H1 (cell line): ENCODE measurements around the gene HPRT1. TPM values are rescaled to one million over a fixed set of nuclear protein-coding genes. Genes with fewer than 3 reads are reported as not detected.

Experiments
- CTCF ChIA-PET: fragments of 300-600 bp; sonication (Branson Sonifier 250); formaldehyde crosslinking; loops from one replicate; lab custom pipeline; 2021; ENCODE audit not compliant: partially characterized antibody; lab: Charles Lee
- POLR2A ChIA-PET: fragments of 300-600 bp; sonication (Branson Sonifier 250); formaldehyde crosslinking; loops from one replicate; lab custom pipeline; 2021; ENCODE audit warnings: inconsistent platforms; ENCODE audit not compliant: partially characterized antibody; lab: Charles Lee
- DNase-seq, 2 experiments: peaks; one replicate each; pipeline versions ENCODE4 v3.0.0 to v3.0.0-alpha.2; 2010 to 2022; ENCODE audit warnings: low spot score in 2 of 2, low read depth in 1 of 2, mixed read lengths in 1 of 2
- FAIRE-seq: peaks from 2 replicates; lab custom pipeline; 2011; peaks lifted over from hg19 to GRCh38; lab: Jason Lieb, UNC
- H2AFZ ChIP-seq: 2 replicates; pipeline ENCODE4 v1.8.1; 2012; ENCODE audit warnings: low read length, inconsistent platforms
- H2AK5ac ChIP-seq: 2 replicates; pipeline ENCODE4 v1.6.1; 2013; ENCODE audit warnings: low read depth, low read length
- H2BK120ac ChIP-seq: replicated peaks from 2 replicates; pipeline ENCODE3; 2013; ENCODE audit warnings: low read depth, low read length, inconsistent platforms
- H2BK12ac ChIP-seq: 2 replicates; pipeline ENCODE4 v1.6.1; 2013; ENCODE audit warnings: low read depth, low read length
- H2BK15ac ChIP-seq: 2 replicates; pipeline ENCODE4 v1.6.1; 2013; ENCODE audit warnings: low read length
- H2BK20ac ChIP-seq: 2 replicates; pipeline ENCODE4 v1.6.1; 2013; ENCODE audit warnings: low read length
- H2BK5ac ChIP-seq: 2 replicates; pipeline ENCODE4 v1.6.1; 2013; ENCODE audit warnings: low read depth, low read length
- H3K14ac ChIP-seq: 2 replicates; pipeline ENCODE4 v1.6.1; 2013; ENCODE audit warnings: inconsistent platforms; ENCODE audit not compliant: insufficient read length
- H3K18ac ChIP-seq: 2 replicates; pipeline ENCODE4 v1.6.1; 2013; ENCODE audit warnings: low read length; ENCODE audit errors: extremely low read depth
- H3K23ac ChIP-seq: 2 replicates; pipeline ENCODE4 v1.6.1; 2013; ENCODE audit warnings: inconsistent platforms; ENCODE audit not compliant: insufficient read length
- H3K23me2 ChIP-seq: 2 replicates; pipeline ENCODE4 v1.6.1; 2013; ENCODE audit warnings: low read depth, low read length
- H3K27ac ChIP-seq: 2 replicates; pipeline ENCODE4 v1.6.1; 2011; ENCODE audit warnings: low read depth, low read length, inconsistent platforms
- H3K27me3 ChIP-seq, 4 experiments: replicated peaks in 1 of 4; 1 replicate in 1 of 4; 2 replicates in 3 of 4; pipeline versions ENCODE4 v1.6.1 to v1.8.1; 2011 to 2013; ENCODE audit warnings: low read length in 3 of 4, mild to moderate bottlenecking in 3 of 4, inconsistent platforms in 2 of 4, mixed read lengths in 2 of 4, moderate library complexity in 1 of 4; ENCODE audit not compliant: control insufficient read depth in 3 of 4, insufficient read depth in 3 of 4; ENCODE audit errors: extremely low read depth in 1 of 4
- H3K36me3 ChIP-seq, 4 experiments: 2 replicates each; pipeline versions ENCODE4 v1.6.1 to v1.8.1; 2011 to 2013; ENCODE audit warnings: mild to moderate bottlenecking in 4 of 4, low read length in 3 of 4, moderate library complexity in 2 of 4, control low read depth in 1 of 4, inconsistent platforms in 1 of 4; ENCODE audit not compliant: insufficient read depth in 4 of 4, control insufficient read depth in 2 of 4
- H3K4ac ChIP-seq: replicated peaks from 2 replicates; pipeline ENCODE3; 2013; ENCODE audit warnings: low read length, low read depth, mixed read lengths, inconsistent platforms; ENCODE audit not compliant: insufficient read length
- H3K4me1 ChIP-seq, 4 experiments: replicated peaks in 1 of 4; 1 replicate in 1 of 4; 2 replicates in 3 of 4; pipeline versions ENCODE4 v1.6.1 to v1.8.1; 2011 to 2013; ENCODE audit warnings: low read length in 3 of 4, inconsistent platforms in 2 of 4, mixed read lengths in 1 of 4; ENCODE audit not compliant: insufficient read depth in 4 of 4, control insufficient read depth in 3 of 4
- H3K4me2 ChIP-seq, 2 experiments: 2 replicates each; pipeline versions ENCODE4 v1.6.1 to v1.8.1; 2011 to 2013; ENCODE audit warnings: low read depth in 2 of 2, low read length in 2 of 2, control low read depth in 1 of 2, inconsistent platforms in 1 of 2, mild to moderate bottlenecking in 1 of 2; ENCODE audit not compliant: insufficient read depth in 1 of 2
- H3K4me3 ChIP-seq, 4 experiments: fragments of 200-600, 300-600 bp in 1 of 4; sonication (generic), shearing (Covaris generic), sonication (Bioruptor Twin) in 1 of 4; 2 replicates each; pipeline versions ENCODE4 v1.5.1 to v1.8.1; 2011 to 2016; ENCODE audit warnings: low read length in 4 of 4, low read depth in 3 of 4, control low read depth in 2 of 4, inconsistent platforms in 2 of 4, mild to moderate bottlenecking in 2 of 4, mixed read lengths in 1 of 4, moderate library complexity in 1 of 4; ENCODE audit not compliant: insufficient read depth in 2 of 4; ENCODE audit errors: extremely low read depth in 1 of 4
- H3K56ac ChIP-seq: replicated peaks from 2 replicates; pipeline ENCODE3; 2013; ENCODE audit warnings: low read depth, mild to moderate bottlenecking, mixed read lengths, low read length, inconsistent platforms; ENCODE audit not compliant: insufficient read length
- H3K79me1 ChIP-seq: 2 replicates; pipeline ENCODE4 v1.6.1; 2013; ENCODE audit warnings: low read depth, low read length, control low read depth
- H3K79me2 ChIP-seq, 2 experiments: 2 replicates each; pipeline versions ENCODE4 v1.6.1 to v1.8.1; 2012 to 2013; ENCODE audit warnings: low read length in 2 of 2, mild to moderate bottlenecking in 2 of 2, inconsistent platforms in 1 of 2; ENCODE audit not compliant: insufficient read depth in 2 of 2, control insufficient read depth in 1 of 2
- H3K9ac ChIP-seq, 4 experiments: replicated peaks in 1 of 4; 1 replicate in 1 of 4; 2 replicates in 3 of 4; pipeline versions ENCODE4 v1.6.1 to v1.8.1; 2011 to 2013; ENCODE audit warnings: low read depth in 3 of 4, low read length in 3 of 4, control low read depth in 2 of 4, mild to moderate bottlenecking in 2 of 4, moderate library complexity in 2 of 4, inconsistent platforms in 1 of 4; ENCODE audit errors: extremely low read depth in 1 of 4
- H3K9me3 ChIP-seq, 2 experiments: 2 replicates each; pipeline versions ENCODE4 v1.6.1 to v1.8.1; 2012 to 2013; ENCODE audit warnings: mild to moderate bottlenecking in 2 of 2, moderate library complexity in 2 of 2, control low read depth in 1 of 2, inconsistent platforms in 1 of 2, low read depth in 1 of 2, low read length in 1 of 2, mixed read lengths in 1 of 2; ENCODE audit not compliant: insufficient read depth in 2 of 2
- H4K20me1 ChIP-seq, 2 experiments: replicated peaks in 1 of 2; 2 replicates each; pipeline versions ENCODE3 to v1.8.1; 2011 to 2013; ENCODE audit warnings: inconsistent platforms in 2 of 2, low read length in 2 of 2, mild to moderate bottlenecking in 1 of 2; ENCODE audit not compliant: insufficient read depth in 2 of 2, control insufficient read depth in 1 of 2
- H4K5ac ChIP-seq: 2 replicates; pipeline ENCODE4 v1.6.1; 2013; ENCODE audit warnings: low read length, low read depth, mixed read lengths, inconsistent platforms; ENCODE audit not compliant: insufficient read length
- H4K8ac ChIP-seq: 2 replicates; pipeline ENCODE4 v1.8.0; 2013; ENCODE audit warnings: mild to moderate bottlenecking, moderate library complexity, low read length, inconsistent platforms; ENCODE audit not compliant: insufficient read depth; ENCODE audit errors: extremely low read depth
- H4K91ac ChIP-seq: replicated peaks from 2 replicates; pipeline ENCODE3; 2013; ENCODE audit warnings: low read length, mixed read lengths, inconsistent platforms; ENCODE audit not compliant: insufficient read length
- BACH1 ChIP-seq: IDR thresholded peaks from 2 replicates; pipeline ENCODE4 v1.6.1; 2012; ENCODE audit warnings: low read length, improper control_type of control experiment
- EZH2 ChIP-seq: fragments of 200-600 bp; sonication (generic); IDR thresholded peaks from 2 replicates; pipeline ENCODE4 v1.7.1; 2012; ENCODE audit warnings: low read depth, mild to moderate bottlenecking, moderate library complexity, low read length, inconsistent platforms; ENCODE audit not compliant: severe bottlenecking
- KDM4A ChIP-seq: IDR thresholded peaks from one replicate; pipeline ENCODE4 v1.7.1; 2012; ENCODE audit warnings: low read depth, mild to moderate bottlenecking, moderate library complexity, low read length, inconsistent platforms; ENCODE audit not compliant: severe bottlenecking
- NRF1 ChIP-seq: IDR thresholded peaks from 2 replicates; pipeline ENCODE4 v1.6.1; 2011; ENCODE audit warnings: mild to moderate bottlenecking, low read depth, low read length, improper control_type of control experiment
- POU5F1 ChIP-seq: IDR thresholded peaks from 2 replicates; pipeline ENCODE4 v1.6.1; 2011; ENCODE audit warnings: low read depth, mild to moderate bottlenecking, low read length, moderate library complexity
- RBBP5 ChIP-seq: IDR thresholded peaks from 2 replicates; pipeline ENCODE4 v1.7.1; 2012; ENCODE audit warnings: low read depth, mild to moderate bottlenecking, inconsistent platforms, low read length, moderate library complexity, borderline replicate concordance
- SP4 ChIP-seq: IDR thresholded peaks from 2 replicates; pipeline ENCODE4 v1.6.1; 2012; ENCODE audit warnings: low read length, inconsistent platforms
- SUZ12 ChIP-seq: fragments of 200-600 bp; sonication (generic); IDR thresholded peaks from 2 replicates; pipeline ENCODE4 v1.6.1; 2012; ENCODE audit warnings: mild to moderate bottlenecking, inconsistent platforms, low read length, moderate library complexity, mixed read lengths
- WGBS, 2 experiments: shearing (Covaris generic) in 1 of 2; methylation state at CpG; one replicate each; pipeline versions ENCODE4 v1.1.6 to v1.1.7; 2013 to 2015; ENCODE audit warnings: low lambda C conversion rate in 2 of 2, mixed read lengths in 2 of 2, inconsistent platforms in 1 of 2, low coverage in 1 of 2, missing lambda C conversion rate in 1 of 2; ENCODE audit not compliant: insufficient replicate concordance in 2 of 2, insufficient coverage in 1 of 2, insufficient read length in 1 of 2; ENCODE audit errors: extremely low coverage in 1 of 2, missing lambda C conversion rate in 1 of 2; 5-methylcytosine and 5-hydroxymethylcytosine counted together
- polyA plus RNA-seq, 7 experiments: library from polyadenylated mRNA; depleted of rRNA in 3 of 7; stranded (reverse) in 5 of 7; unstranded in 2 of 7; fragments of >200 nt in 5 of 7; fragments of 200-250 nt in 2 of 7; gene quantifications; 1 replicate in 5 of 7; 2 replicates in 1 of 7; 4 replicates in 1 of 7; pipeline versions ENCODE4 v1.2.1 to v1.2.3, GENCODE V29; 2011 to 2013; ENCODE audit warnings: missing spikeins in 2 of 7, mixed read lengths in 2 of 7
- total RNA-seq: library from RNA; stranded (reverse); fragmentation: NEBNext Ultra II Directional; extraction: Animal tissue kit (Norgen Biotek cat#: 25700); gene quantifications from 2 replicates; pipeline ENCODE4 v1.2.1, GENCODE V29; 2021

The HPRT1 gene
- total and polyA plus RNA-seq, 2 of the 8 experiments (the other 6 are each of a cell fraction or from before 2014, with no cell fraction given), result 16.9 to 49.5 TPM

DNA sequence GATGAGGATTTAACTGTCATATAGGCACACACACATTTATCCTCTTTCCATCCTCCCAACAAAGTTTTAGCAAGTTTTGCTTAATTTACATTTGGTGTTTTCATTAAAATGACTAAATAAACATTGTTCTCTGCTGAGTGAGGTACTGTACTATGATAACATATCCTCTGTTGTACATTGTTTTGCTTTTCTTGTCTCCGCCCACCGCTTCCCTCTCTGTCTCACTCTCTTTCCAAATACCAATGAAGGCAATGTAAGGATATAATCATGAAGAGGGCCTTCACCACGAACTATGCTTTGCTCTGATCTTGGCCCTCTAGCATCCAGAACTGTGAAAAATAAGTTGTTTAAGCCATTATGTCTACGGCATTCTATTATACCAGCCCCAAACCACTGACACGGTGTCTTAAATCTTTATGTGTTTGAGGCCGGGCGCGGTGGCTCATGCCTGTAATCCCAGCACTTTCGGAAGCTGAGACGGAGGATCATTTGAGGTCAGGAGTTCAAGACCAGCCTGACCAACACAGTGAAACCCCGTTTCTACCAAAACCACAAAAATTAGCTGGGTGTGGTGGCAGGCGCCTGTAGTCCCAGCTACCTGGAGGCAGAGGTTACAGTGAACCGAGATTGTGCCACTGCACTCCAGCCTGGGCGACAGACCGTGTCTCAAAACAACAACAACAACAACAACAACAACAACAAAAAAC is 65.3 kb downstream of the HPRT1 start:
- DNase-seq (no peak), FAIRE-seq (no peak)
- Histone ChIP-seq H2BK20ac (no peak overlapping the region), H3K4ac (no peak overlapping the region), H3K23ac (no peak overlapping the region), H4K8ac (no peak overlapping the region), H3K9ac (no peak overlapping the region), H3K56ac (no peak overlapping the region), H2BK5ac (no peak overlapping the region), H3K4me1 (peaks cover 0 to 3% (median 0%) of the 10 kb centered on the region in 4 experiments; a peak in 1 of 7 replicates), H2BK12ac (no peak overlapping the region), H3K9me3 (no peaks in the 10 kb centered on the region), H4K91ac (no peak overlapping the region), H2BK120ac (no peak overlapping the region), H3K79me1 (no peaks in the 10 kb centered on the region), H4K5ac (no peak overlapping the region), H3K4me3 (no peak overlapping the region), H2AFZ (no peak overlapping the region), H2AK5ac (no peak overlapping the region), H3K23me2 (no peaks in the 10 kb centered on the region), H3K18ac (no peak overlapping the region), H3K36me3 (no peaks in the 10 kb centered on the region), H3K79me2 (no peaks in the 10 kb centered on the region), H4K20me1 (no peaks in the 10 kb centered on the region), H3K4me2 (no peak overlapping the region), H3K27me3 (no peaks in the 10 kb centered on the region), H3K14ac (no peak overlapping the region), H2BK15ac (no peak overlapping the region), H3K27ac (no peak overlapping the region)
- POLR2A ChIA-PET, result no interaction called here
- no peak for TF ChIP-seq KDM4A
- TF ChIP-seq RBBP5, result no peak
- TF ChIP-seq SP4, result no peak
- no peak for TF ChIP-seq POU5F1
- no peak for TF ChIP-seq BACH1
- no peak for TF ChIP-seq SUZ12
- no peak for TF ChIP-seq EZH2
- no peak for TF ChIP-seq NRF1
- WGBS, 2 experiments, result 95% methylated on average over 14 of the region's 15 CpGs; no CpG with 5 or more reads in 1 of the 2 experiments
- CTCF ChIA-PET, result no interaction called here
